AG09319 (cell line): ENCODE measurements around the gene ZSWIM6.

Source experiments
- DNase-seq: peaks from one replicate; pipeline ENCODE4 v3.0.0-alpha.2; 2010; ENCODE audit warnings: low read depth; ENCODE audit errors: extremely low read depth
- TF ChIP-seq, protein P1 (sequence below): IDR thresholded peaks from 2 replicates; pipeline ENCODE4 v1.5.1; 2011; ENCODE audit warnings: low read depth, mild to moderate bottlenecking, inconsistent platforms, low read length, moderate library complexity

ZSWIM6 gene

DNA sequence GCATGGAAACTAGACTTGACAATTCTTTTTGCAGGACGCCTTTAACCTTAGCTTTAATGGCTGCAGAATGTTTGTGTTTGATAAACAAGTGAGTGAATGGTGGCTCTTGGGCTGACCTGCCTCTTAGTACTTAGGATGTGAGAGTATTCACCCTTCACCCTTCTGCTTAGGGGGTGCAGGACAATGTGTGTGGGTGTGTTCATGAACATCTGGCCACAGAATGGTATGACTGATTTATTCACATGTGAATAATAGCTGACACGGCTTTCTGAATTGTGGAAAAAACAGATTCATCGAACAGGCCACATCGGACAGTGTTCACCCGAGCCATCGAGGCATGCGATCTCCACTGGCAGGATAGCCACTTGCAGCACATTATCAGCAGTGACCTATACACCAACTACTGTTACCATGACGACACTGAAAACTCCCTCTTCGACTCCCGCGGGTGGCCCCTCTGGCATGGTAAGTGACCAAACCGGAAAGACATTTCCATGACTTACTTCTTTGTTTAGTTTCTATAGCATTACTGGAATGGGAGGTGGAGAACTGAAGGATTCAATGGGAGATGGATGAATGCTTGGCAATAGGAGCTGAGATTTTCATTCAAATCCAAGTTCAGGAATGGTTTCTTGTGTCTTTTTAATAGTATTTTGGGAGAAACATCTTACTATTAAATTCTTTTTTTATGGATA lies 193.6 kb downstream of the ZSWIM6 start:
- DNase-seq: no peak
- TF ChIP-seq, protein P1, sequence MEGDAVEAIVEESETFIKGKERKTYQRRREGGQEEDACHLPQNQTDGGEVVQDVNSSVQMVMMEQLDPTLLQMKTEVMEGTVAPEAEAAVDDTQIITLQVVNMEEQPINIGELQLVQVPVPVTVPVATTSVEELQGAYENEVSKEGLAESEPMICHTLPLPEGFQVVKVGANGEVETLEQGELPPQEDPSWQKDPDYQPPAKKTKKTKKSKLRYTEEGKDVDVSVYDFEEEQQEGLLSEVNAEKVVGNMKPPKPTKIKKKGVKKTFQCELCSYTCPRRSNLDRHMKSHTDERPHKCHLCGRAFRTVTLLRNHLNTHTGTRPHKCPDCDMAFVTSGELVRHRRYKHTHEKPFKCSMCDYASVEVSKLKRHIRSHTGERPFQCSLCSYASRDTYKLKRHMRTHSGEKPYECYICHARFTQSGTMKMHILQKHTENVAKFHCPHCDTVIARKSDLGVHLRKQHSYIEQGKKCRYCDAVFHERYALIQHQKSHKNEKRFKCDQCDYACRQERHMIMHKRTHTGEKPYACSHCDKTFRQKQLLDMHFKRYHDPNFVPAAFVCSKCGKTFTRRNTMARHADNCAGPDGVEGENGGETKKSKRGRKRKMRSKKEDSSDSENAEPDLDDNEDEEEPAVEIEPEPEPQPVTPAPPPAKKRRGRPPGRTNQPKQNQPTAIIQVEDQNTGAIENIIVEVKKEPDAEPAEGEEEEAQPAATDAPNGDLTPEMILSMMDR: no peak

DNA sequence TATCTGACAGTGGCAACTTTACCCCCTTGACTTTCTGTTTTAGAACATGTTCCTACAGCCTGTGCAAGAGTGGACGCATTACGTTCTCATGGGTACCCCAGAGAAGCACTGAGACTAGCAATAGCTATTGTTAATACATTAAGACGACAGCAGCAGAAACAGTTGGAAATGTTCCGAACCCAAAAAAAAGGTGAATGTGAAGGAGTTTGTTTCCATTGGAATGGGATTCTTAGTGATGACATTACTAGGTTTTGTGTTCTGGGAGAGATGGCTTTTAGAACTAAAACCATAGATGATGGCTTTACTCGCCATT lies 194.1 kb downstream of the ZSWIM6 start:
- TF ChIP-seq, protein P1: no peak
- no peak for DNase-seq

DNA sequence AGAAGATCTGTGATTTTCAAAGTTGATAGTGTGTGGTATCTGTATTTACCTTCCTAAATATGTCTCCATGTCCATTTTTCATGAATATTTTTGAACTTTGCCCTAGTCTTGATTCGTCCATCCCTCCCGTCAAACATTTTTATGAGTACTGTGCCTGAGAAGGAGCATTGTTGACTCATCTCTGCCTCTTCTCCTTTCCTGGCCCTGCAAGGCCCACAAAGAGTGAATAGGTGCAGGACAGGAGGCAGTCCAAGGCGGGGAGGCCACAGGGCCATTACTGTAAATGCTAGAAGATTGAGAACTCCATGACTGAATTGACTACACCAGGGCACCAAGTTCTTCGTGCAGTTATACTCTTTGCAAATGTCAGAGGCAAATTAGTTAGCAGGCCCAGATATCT lies 200.9 kb downstream of the ZSWIM6 start:
- TF ChIP-seq, protein P1: no peak
- DNase-seq: no peak

DNA sequence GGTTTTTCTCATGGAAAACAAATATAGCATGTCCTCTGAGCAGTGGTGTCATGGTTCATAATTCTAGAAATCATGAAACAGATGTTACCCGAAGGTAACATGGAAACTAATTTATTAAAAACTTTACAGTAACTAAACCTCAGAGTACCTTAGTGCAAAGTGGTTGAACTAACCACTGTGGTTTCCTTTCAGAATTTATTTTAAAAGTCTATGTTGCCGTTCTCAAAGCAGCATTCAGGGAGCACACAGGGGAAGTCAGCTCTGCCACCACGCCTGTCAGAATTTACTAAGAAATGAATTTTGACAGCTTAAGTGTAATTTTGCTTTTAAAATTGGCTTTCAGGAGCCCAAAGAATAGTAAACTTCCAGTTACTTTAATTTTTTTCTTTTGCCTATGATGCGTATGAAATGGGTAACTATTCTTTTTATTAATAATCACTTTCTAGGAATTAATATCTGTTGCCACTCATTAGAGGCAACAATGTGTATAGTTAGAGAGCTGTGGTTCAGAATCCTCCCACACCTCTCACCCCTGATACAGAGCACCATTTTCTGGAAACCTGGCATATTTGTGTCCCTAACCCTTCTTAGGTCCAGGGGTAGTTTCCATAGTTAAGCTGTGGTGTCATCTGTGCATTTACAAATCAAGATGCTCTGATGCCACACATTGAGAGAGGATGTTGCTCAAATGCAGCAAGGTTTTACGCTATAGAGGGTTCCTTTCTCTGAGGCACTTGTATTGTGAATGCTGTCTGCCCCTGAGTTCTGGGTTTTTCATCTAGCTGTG lies 202.6 kb downstream of the ZSWIM6 start:
- TF ChIP-seq, protein P1: no peak

DNA sequence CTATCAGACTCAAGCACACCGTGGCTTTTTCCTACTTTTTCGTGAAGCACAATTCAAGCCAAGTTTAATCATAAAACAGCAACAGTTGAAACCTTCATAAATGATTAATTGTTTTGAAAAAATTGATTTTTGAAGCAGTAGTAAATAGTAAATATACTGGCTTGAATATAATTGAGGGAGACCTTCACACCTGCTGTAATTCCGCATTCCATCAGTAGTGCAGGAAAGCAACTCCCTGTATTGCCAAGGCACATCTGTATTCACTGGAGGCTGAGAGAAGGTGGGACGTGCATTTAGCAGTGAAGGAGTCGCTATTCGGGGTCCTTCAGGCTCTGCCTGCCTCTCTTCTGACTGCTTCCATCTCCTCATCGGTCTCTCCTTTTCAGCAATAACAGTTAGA lies 203.8 kb downstream of the ZSWIM6 start:
- DNase-seq: no peak
- TF ChIP-seq, protein P1: no peak

More for the DNA sequence above, 202.6 kb downstream of the ZSWIM6 start:
- no peak for DNase-seq

DNA sequence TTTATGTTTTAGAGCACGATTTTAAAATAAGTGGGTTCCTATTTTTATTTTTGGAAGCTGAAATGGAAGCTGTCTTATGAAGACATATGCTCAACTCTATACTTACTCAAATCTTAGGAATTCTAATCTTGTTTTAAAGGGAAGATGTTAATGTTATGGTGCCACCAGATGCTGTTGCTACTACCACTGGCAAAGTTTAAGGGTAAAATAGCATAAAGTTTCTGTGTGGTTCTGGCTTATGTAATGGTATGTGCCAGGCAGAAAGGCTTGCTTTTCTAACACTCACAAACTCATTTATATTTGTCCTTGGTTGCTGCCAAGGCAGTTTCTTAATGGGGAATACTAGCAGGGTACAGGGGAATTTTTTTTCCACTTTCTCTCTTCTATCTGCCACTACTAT lies 204.9 kb downstream of the ZSWIM6 start:
- TF ChIP-seq, protein P1: no peak
- no peak for DNase-seq

DNA sequence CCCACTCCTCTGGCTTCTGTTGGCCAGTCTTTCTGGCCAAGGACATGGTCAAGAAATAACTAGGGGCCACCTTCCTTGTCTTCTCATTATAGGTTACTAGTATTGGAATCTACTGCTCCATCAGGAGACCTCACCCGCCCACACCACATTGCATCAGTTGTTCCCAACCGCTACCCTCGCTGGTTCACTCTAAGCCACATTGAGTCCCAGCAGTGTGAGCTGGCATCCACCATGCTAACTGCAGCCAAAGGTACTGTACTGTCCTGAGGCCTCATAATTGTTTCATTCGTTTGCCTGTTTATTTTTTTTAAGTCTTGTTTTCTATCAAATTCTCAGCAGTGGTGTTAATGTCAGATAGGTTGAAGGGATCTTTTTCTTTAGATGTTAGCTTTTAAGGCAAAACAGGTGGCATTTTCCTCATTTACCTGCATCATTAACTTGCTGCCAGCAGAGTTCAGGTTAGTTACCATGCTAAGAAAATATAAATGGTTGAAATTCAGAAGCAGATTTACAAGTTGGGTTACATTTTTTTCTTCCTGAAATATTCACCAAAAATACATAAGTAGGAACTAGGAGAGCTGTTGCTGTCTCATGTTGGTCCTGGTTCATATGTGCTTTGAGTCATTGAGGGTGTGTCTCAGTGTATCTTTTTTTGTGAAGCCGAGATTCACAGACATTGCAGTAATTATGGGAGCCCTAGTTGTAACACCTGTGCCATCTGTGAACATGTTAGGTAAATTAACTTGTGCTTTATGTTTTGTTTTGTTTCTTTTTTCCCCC lies 206.9 kb downstream of the ZSWIM6 start:
- no peak for DNase-seq
- TF ChIP-seq, protein P1: no peak
